HepG2 (cell line): ENCODE data around the gene WDR43. TPM values are rescaled to one million over a fixed set of nuclear protein-coding genes. Genes with fewer than 3 reads are reported as not detected.
A peak's percentile ranks its signal among the peaks of the same experiment; 100 is the strongest.

ENCODE experiments used
- HCFC1 ChIP-seq: fragments of 150-350 bp; IDR thresholded peaks from 2 replicates; pipeline ENCODE4 v1.6.1; 2014; ENCODE audit warnings: low read depth, low read length
- KLF16 ChIP-seq, 2 experiments: sonication (generic) in 1 of 2; formaldehyde crosslinking in 1 of 2; IDR thresholded peaks; 2 replicates each; pipeline versions ENCODE4 v1.6.1 to v1.8.0; 2016 to 2023; ENCODE audit warnings: missing genetic modification reagents in 2 of 2, missing compliant biosample characterization in 1 of 2
- PRDM15 ChIP-seq: sonication (generic); formaldehyde crosslinking; IDR thresholded peaks from 2 replicates; pipeline ENCODE4 v1.4.0; 2020; ENCODE audit warnings: missing genetic modification reagents
- PRPF4 ChIP-seq: fragments of 200-400 bp; formaldehyde crosslinking; IDR thresholded peaks from 2 replicates; pipeline ENCODE4 v1.6.1; 2016; ENCODE audit warnings: low read length, low read depth; ENCODE audit not compliant: poor library complexity, severe bottlenecking
- RFX1 ChIP-seq: fragments of 450-650 bp; IDR thresholded peaks from 2 replicates; pipeline ENCODE4 v1.6.1; 2017
- SIX4 ChIP-seq: sonication (generic); formaldehyde crosslinking; IDR thresholded peaks from 2 replicates; pipeline ENCODE4 v1.4.0; 2020; ENCODE audit warnings: missing genetic modification reagents
- ZNF605 ChIP-seq: sonication (generic); formaldehyde crosslinking; IDR thresholded peaks from 2 replicates; pipeline ENCODE4 v1.8.0; 2022; ENCODE audit warnings: mild to moderate bottlenecking, missing genetic modification reagents
- ZNF720 ChIP-seq: sonication (generic); formaldehyde crosslinking; IDR thresholded peaks from 2 replicates; pipeline ENCODE4 v1.4.0; 2020; ENCODE audit warnings: missing genetic modification reagents
- ZNF790 ChIP-seq: sonication (generic); formaldehyde crosslinking; IDR thresholded peaks from 2 replicates; pipeline ENCODE4 v1.8.0; 2022; ENCODE audit warnings: missing genetic modification reagents, mild to moderate bottlenecking, borderline replicate concordance
- polyA plus RNA-seq, 8 experiments: library from polyadenylated mRNA; depleted of rRNA in 3 of 8; stranded (reverse) in 7 of 8; unstranded in 1 of 8; fragments of >200 nt; fragmentation: Illumina TruSeq in 4 of 8; extraction: Trizol in 4 of 8; gene quantifications; 2 replicates each; pipeline versions ENCODE4 v1.2.1 to v1.2.3, GENCODE V29; 2011 to 2016; ENCODE audit warnings: low read depth in 4 of 8, missing spikeins in 1 of 8, mixed read lengths in 1 of 8; ENCODE audit not compliant: insufficient read depth in 1 of 8
- total RNA-seq, 5 experiments: library from RNA; depleted of rRNA; stranded (reverse); fragments of >200 nt; fragmentation: Illumina TruSeq; extraction: Trizol; gene quantifications; 2 replicates each; pipeline ENCODE4 v1.2.3, GENCODE V29; 2016; ENCODE audit warnings: low read depth in 1 of 5
- TF ChIP-seq, protein P1 (sequence below): sonication (generic); formaldehyde crosslinking; IDR thresholded peaks from 2 replicates; pipeline ENCODE4 v1.5.0; 2020; ENCODE audit warnings: mild to moderate bottlenecking, missing genetic modification reagents
- TF ChIP-seq, protein P2 (sequence below): sonication (generic); formaldehyde crosslinking; IDR thresholded peaks from 2 replicates; pipeline ENCODE4 v1.9.0; 2021; ENCODE audit warnings: mild to moderate bottlenecking, missing genetic modification reagents
- TF ChIP-seq, protein P3 (sequence below): sonication (generic); formaldehyde crosslinking; IDR thresholded peaks from 2 replicates; pipeline ENCODE4 v1.5.0; 2020; ENCODE audit warnings: missing genetic modification reagents
- TF ChIP-seq, protein P4 (sequence below): sonication (generic); formaldehyde crosslinking; IDR thresholded peaks from 2 replicates; pipeline ENCODE4 v1.5.0; 2020; ENCODE audit warnings: missing genetic modification reagents

WDR43 gene
- total and polyA plus RNA-seq, 2 of the 13 experiments (the other 11 are each of a cell fraction or from before 2014, with no cell fraction given) = 121 to 167 TPM

GRCh38 chr2:28870146-28870891 is 24.1 kb upstream of the WDR43 start, which contains the start of gene TRMT61B (continued):
- TF ChIP-seq, protein P1, sequence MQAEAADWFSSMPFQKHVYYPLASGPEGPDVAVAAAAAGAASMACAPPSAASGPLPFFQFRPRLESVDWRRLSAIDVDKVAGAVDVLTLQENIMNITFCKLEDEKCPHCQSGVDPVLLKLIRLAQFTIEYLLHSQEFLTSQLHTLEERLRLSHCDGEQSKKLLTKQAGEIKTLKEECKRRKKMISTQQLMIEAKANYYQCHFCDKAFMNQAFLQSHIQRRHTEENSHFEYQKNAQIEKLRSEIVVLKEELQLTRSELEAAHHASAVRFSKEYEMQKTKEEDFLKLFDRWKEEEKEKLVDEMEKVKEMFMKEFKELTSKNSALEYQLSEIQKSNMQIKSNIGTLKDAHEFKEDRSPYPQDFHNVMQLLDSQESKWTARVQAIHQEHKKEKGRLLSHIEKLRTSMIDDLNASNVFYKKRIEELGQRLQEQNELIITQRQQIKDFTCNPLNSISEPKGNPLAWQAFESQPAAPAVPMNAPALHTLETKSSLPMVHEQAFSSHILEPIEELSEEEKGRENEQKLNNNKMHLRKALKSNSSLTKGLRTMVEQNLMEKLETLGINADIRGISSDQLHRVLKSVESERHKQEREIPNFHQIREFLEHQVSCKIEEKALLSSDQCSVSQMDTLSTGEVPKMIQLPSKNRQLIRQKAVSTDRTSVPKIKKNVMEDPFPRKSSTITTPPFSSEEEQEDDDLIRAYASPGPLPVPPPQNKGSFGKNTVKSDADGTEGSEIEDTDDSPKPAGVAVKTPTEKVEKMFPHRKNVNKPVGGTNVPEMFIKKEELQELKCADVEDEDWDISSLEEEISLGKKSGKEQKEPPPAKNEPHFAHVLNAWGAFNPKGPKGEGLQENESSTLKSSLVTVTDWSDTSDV (CRISPR knock-in tag) = no peak
- TF ChIP-seq ZNF790 (CRISPR knock-in tag) (no peak), HCFC1 (peak; percentile 91), RFX1 (no peak), ZNF605 (CRISPR knock-in tag) (peak; percentile 99), KLF16 (CRISPR knock-in tag; IDR thresholded peaks at IDR 0.05) (peak in 1 of 2 experiments; percentile 98; a peak in 2 of 4 replicates), SIX4 (peak; percentile 85), ZNF720 (CRISPR knock-in tag) (0 out of 2 replicates have a peak, but pooled peaks have one; percentile 14), PRPF4 (no peak), PRDM15 (CRISPR knock-in tag) (peak; percentile 11; the same call in 1 of the 2 replicates)
- TF ChIP-seq, protein P2, sequence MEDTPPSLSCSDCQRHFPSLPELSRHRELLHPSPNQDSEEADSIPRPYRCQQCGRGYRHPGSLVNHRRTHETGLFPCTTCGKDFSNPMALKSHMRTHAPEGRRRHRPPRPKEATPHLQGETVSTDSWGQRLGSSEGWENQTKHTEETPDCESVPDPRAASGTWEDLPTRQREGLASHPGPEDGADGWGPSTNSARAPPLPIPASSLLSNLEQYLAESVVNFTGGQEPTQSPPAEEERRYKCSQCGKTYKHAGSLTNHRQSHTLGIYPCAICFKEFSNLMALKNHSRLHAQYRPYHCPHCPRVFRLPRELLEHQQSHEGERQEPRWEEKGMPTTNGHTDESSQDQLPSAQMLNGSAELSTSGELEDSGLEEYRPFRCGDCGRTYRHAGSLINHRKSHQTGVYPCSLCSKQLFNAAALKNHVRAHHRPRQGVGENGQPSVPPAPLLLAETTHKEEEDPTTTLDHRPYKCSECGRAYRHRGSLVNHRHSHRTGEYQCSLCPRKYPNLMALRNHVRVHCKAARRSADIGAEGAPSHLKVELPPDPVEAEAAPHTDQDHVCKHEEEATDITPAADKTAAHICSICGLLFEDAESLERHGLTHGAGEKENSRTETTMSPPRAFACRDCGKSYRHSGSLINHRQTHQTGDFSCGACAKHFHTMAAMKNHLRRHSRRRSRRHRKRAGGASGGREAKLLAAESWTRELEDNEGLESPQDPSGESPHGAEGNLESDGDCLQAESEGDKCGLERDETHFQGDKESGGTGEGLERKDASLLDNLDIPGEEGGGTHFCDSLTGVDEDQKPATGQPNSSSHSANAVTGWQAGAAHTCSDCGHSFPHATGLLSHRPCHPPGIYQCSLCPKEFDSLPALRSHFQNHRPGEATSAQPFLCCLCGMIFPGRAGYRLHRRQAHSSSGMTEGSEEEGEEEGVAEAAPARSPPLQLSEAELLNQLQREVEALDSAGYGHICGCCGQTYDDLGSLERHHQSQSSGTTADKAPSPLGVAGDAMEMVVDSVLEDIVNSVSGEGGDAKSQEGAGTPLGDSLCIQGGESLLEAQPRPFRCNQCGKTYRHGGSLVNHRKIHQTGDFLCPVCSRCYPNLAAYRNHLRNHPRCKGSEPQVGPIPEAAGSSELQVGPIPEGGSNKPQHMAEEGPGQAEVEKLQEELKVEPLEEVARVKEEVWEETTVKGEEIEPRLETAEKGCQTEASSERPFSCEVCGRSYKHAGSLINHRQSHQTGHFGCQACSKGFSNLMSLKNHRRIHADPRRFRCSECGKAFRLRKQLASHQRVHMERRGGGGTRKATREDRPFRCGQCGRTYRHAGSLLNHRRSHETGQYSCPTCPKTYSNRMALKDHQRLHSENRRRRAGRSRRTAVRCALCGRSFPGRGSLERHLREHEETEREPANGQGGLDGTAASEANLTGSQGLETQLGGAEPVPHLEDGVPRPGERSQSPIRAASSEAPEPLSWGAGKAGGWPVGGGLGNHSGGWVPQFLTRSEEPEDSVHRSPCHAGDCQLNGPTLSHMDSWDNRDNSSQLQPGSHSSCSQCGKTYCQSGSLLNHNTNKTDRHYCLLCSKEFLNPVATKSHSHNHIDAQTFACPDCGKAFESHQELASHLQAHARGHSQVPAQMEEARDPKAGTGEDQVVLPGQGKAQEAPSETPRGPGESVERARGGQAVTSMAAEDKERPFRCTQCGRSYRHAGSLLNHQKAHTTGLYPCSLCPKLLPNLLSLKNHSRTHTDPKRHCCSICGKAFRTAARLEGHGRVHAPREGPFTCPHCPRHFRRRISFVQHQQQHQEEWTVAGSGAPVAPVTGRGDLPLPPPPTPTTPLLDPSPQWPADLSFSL (CRISPR knock-in tag) = no peak
- TF ChIP-seq, protein P3, sequence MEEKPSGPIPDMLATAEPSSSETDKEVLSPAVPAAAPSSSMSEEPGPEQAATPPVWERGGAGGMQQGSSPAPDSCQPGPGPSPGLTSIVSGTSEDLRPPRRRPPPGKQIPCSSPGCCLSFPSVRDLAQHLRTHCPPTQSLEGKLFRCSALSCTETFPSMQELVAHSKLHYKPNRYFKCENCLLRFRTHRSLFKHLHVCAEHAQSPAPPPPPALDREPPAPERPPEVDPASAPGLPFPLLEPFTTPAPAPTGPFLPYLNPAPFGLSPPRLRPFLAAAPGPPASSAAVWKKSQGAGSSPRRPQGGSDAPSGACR (CRISPR knock-in tag) = peak; percentile 98
- TF ChIP-seq, protein P4, sequence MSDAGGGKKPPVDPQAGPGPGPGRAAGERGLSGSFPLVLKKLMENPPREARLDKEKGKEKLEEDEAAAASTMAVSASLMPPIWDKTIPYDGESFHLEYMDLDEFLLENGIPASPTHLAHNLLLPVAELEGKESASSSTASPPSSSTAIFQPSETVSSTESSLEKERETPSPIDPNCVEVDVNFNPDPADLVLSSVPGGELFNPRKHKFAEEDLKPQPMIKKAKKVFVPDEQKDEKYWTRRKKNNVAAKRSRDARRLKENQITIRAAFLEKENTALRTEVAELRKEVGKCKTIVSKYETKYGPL (CRISPR knock-in tag) = no peak
